WTC11 (cell line): Measurements from ENCODE around the gene SPAAR.
"Not testable (repeated sequence)": the region's sequence is repeated elsewhere in the genome, so short reads cannot be mapped to it uniquely, and the experiment has no call there.

ENCODE experiments used
- ATF3 ChIP-seq: sonication (generic); formaldehyde crosslinking; conservative IDR thresholded peaks from 2 replicates; pipeline ENCODE4 v1.8.1; 2022; ENCODE audit warnings: mild to moderate bottlenecking, missing genetic modification reagents
- CDX4 ChIP-seq: fragments of 250-450 bp; sonication (Bioruptor Pico); IDR thresholded peaks from 2 replicates; pipeline ENCODE4 v1.9.0; 2021; ENCODE audit warnings: moderate library complexity, mild to moderate bottlenecking, inconsistent platforms, borderline replicate concordance
- CTCF ChIP-seq: fragments of 200-600 bp; IDR thresholded peaks from 2 replicates; pipeline ENCODE4 v1.8.0; 2022; ENCODE audit warnings: antibody characterized with exemption
- E2F4 ChIP-seq: sonication (generic); formaldehyde crosslinking; IDR thresholded peaks from 2 replicates; pipeline ENCODE4 v1.8.1; 2022; ENCODE audit warnings: low read depth, mild to moderate bottlenecking, moderate library complexity, missing genetic modification reagents, borderline replicate concordance
- E2F5 ChIP-seq: sonication (generic); formaldehyde crosslinking; IDR thresholded peaks from 2 replicates; pipeline ENCODE4 v1.8.1; 2022; ENCODE audit warnings: mild to moderate bottlenecking, moderate library complexity, missing genetic modification reagents
- FOXP1 ChIP-seq: sonication (generic); formaldehyde crosslinking; IDR thresholded peaks from 2 replicates; pipeline ENCODE4 v1.8.0; 2022; ENCODE audit warnings: missing genetic modification reagents, mild to moderate bottlenecking, moderate library complexity, borderline replicate concordance
- HMGA2 ChIP-seq: fragments of 250-450 bp; sonication (Bioruptor Pico); IDR thresholded peaks from 2 replicates; pipeline ENCODE4 v1.4.0; 2021; ENCODE audit warnings: mild to moderate bottlenecking, moderate library complexity
- NFYB ChIP-seq: sonication (generic); formaldehyde crosslinking; conservative IDR thresholded peaks from 2 replicates; pipeline ENCODE4 v1.8.0; 2022; ENCODE audit warnings: low read depth, missing genetic modification reagents
- PREB ChIP-seq: sonication (generic); formaldehyde crosslinking; IDR thresholded peaks from 2 replicates; pipeline ENCODE4 v1.8.1; 2022; ENCODE audit warnings: mild to moderate bottlenecking, missing genetic modification reagents, moderate library complexity, borderline replicate concordance
- SP1 ChIP-seq: sonication (generic); formaldehyde crosslinking; conservative IDR thresholded peaks from 2 replicates; pipeline ENCODE4 v1.8.1; 2022; ENCODE audit warnings: missing genetic modification reagents
- STAT6 ChIP-seq: sonication (generic); formaldehyde crosslinking; conservative IDR thresholded peaks from 2 replicates; pipeline ENCODE4 v1.8.1; 2023; ENCODE audit warnings: mild to moderate bottlenecking, low read depth, missing genetic modification reagents, moderate library complexity
- ZNF121 ChIP-seq: sonication (generic); formaldehyde crosslinking; IDR thresholded peaks from 2 replicates; pipeline ENCODE4 v1.8.0; 2023; ENCODE audit warnings: missing genetic modification reagents
- ZNF532 ChIP-seq: fragments of 250-450 bp; sonication (Bioruptor Pico); IDR thresholded peaks from 2 replicates; pipeline ENCODE4 v1.9.0; 2021; ENCODE audit warnings: mild to moderate bottlenecking, borderline replicate concordance

GRCh38 chr9:35934069-35934468, 24.8 kb downstream of the SPAAR start:
- not testable (repeated sequence) for TF ChIP-seq CTCF; ZNF121 (CRISPR knock-in tag); NFYB; E2F5; E2F4; ATF3 (CRISPR knock-in tag); ZNF532 (CRISPR knock-in tag); PREB (CRISPR knock-in tag); FOXP1 (CRISPR knock-in tag); STAT6 (CRISPR knock-in tag); SP1 (CRISPR knock-in tag); HMGA2 (CRISPR knock-in tag); CDX4 (CRISPR knock-in tag)
